ENCODE measurements around the gene RIT2.

RIT2 gene

DNA sequence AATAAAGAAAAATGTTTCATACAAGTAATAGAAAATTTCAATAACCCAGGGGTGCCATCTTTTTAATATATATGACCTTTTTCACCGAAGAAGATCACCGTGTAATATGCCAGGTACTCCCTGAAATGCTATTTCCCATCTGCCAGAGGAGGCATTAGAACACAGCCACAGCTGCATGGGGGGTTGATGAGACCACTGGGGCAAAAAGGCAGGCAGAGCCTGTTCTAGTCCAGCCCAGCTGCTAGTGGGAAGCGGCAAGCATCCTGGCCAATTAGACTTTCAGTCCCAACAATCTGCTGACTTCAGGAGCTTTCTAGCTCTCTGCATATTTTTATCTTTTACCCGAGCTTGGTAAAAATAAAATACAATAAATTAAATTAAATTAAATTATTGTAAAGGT is 362.6 kb downstream of the RIT2 start:
- Mint-ChIP-seq H3K9me3 (peaks cover 7% of the 10 kb centered on the region), H3K27me3 (ENCODE audit: low read depth) (no peaks in the 10 kb centered on the region), H3K27ac (no peak overlapping the region), H3K36me3 (ENCODE audit: low read depth) (no peaks in the 10 kb centered on the region), H3K4me3 (no peak overlapping the region), H3K4me1 (no peaks in the 10 kb centered on the region)
- TF ChIP-seq, protein P1, sequence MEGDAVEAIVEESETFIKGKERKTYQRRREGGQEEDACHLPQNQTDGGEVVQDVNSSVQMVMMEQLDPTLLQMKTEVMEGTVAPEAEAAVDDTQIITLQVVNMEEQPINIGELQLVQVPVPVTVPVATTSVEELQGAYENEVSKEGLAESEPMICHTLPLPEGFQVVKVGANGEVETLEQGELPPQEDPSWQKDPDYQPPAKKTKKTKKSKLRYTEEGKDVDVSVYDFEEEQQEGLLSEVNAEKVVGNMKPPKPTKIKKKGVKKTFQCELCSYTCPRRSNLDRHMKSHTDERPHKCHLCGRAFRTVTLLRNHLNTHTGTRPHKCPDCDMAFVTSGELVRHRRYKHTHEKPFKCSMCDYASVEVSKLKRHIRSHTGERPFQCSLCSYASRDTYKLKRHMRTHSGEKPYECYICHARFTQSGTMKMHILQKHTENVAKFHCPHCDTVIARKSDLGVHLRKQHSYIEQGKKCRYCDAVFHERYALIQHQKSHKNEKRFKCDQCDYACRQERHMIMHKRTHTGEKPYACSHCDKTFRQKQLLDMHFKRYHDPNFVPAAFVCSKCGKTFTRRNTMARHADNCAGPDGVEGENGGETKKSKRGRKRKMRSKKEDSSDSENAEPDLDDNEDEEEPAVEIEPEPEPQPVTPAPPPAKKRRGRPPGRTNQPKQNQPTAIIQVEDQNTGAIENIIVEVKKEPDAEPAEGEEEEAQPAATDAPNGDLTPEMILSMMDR (IDR thresholded peaks at IDR 0.05; ENCODE audit: unreplicated experiment in 3 of 3), result no peak

DNA sequence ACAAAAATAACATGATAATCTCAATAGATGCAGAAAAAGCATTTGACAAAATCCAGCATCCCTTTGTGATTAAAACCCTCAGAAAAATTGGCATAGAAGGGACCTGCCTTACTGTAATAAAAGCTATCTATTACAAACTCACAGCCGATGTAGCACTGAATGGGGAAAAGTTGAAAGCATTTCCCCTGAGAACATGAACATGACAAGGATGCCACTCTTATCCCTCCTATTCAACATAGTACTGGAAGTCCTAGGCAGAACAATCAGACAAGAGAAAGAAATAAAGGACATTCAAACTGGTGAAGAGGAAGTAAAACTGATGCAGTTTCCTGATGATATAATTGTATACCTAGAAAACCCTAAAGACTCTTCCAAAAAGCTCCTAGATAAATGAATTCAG is 368.7 kb downstream of the RIT2 start:
- no peak overlapping the region for H3K4me3 Mint-ChIP-seq
- TF ChIP-seq, protein P1 (IDR thresholded peaks at IDR 0.05; ENCODE audit: unreplicated experiment in 3 of 3), result no peak
- H3K36me3 Mint-ChIP-seq (ENCODE audit: low read depth), result no peaks in the 10 kb centered on the region
- H3K9me3 Mint-ChIP-seq, result peaks cover 8% of the 10 kb centered on the region
- H3K4me1 Mint-ChIP-seq, result no peaks in the 10 kb centered on the region
- H3K27ac Mint-ChIP-seq, result no peak overlapping the region
- H3K27me3 Mint-ChIP-seq (ENCODE audit: low read depth), result no peaks in the 10 kb centered on the region

DNA sequence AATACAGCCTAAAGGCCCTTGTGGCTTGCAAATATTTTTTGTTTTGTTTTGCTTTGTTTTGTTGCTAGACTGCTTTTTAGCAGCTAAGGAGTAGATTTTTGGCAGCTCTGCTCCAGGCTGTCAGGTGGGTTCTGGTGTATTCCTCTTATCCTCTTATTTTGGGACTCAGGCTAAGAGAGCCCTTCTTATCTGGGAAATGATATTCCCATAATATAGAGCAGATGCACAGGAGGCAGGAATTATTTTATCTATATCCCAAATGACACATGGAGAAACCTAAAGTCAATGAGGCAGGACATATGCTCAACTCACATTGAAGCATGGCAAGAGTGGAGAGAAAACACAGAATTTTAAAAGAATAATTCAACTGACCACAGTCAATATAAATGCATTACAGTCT is 369.6 kb downstream of the RIT2 start:
- TF ChIP-seq, protein P1 (IDR thresholded peaks at IDR 0.05; ENCODE audit: unreplicated experiment in 3 of 3), result no peak
- no peak overlapping the region for H3K27ac Mint-ChIP-seq
- no peak overlapping the region for H3K4me3 Mint-ChIP-seq
- no peaks in the 10 kb centered on the region for H3K36me3 Mint-ChIP-seq (ENCODE audit: low read depth)
- no peaks in the 10 kb centered on the region for H3K27me3 Mint-ChIP-seq (ENCODE audit: low read depth)
- H3K4me1 Mint-ChIP-seq, result no peaks in the 10 kb centered on the region
- H3K9me3 Mint-ChIP-seq, result peaks cover 8% of the 10 kb centered on the region

DNA sequence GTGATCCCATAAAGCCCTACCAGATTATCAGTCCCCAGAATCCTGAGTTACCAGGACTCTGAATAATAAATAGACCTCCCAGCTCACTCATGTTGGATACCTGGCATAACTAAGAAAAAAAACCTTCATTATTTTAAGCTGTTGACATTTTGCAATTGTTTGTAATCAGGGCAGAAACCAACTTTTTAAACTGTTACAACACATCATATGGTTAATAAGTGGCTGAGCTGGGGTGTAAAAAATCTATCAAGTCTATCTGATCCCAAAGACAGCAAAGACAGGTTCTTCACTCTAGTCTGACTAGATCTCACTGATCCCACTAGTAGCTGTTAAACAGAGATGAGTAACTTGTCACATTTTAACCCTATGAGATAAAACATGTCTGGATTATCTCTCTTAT is 370.3 kb downstream of the RIT2 start:
- peaks cover 8% of the 10 kb centered on the region for H3K9me3 Mint-ChIP-seq
- H3K4me1 Mint-ChIP-seq, result no peaks in the 10 kb centered on the region
- no peaks in the 10 kb centered on the region for H3K36me3 Mint-ChIP-seq (ENCODE audit: low read depth)
- no peak overlapping the region for H3K4me3 Mint-ChIP-seq
- H3K27ac Mint-ChIP-seq, result no peak overlapping the region
- TF ChIP-seq, protein P1 (IDR thresholded peaks at IDR 0.05; ENCODE audit: unreplicated experiment in 3 of 3), result no peak
- no peaks in the 10 kb centered on the region for H3K27me3 Mint-ChIP-seq (ENCODE audit: low read depth)

DNA sequence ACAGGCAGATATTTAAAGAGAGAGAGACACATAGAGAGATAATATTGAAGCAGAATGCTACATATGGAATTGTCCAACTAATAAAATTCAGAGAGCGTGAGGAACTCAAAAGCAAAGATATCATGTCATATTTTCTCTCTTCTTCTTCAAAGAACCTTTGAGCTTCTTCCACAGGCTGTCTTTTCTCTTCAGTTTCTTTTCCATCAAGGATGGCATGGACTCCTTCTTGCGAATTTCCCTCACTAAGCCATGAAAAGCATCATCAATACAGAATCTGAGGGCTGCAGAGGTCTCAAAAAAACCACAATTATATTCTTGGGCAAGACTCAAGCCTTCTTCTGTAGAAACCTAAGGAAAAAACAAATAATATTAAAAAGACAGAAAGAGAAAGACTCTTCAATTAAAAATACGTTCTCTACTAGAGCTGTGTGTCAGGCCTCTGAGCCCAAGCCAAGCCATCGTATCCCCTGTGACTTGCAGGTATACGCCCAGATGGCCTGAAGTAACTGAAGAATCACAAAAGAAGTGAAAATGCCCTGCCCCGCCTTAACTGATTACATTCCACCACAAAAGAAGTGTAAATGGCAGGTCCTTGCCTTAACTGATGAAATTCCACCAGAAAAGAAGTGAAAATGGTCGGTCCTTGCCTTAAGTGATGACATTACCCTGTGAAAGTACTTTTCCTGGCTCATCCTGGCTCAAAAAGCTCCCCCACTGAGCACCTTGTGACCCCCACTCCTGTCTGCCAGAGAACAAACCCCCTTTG is 371.9 kb downstream of the RIT2 start:
- H3K36me3 Mint-ChIP-seq (ENCODE audit: low read depth), result no peaks in the 10 kb centered on the region
- H3K27me3 Mint-ChIP-seq (ENCODE audit: low read depth), result no peaks in the 10 kb centered on the region
- peaks cover 8% of the 10 kb centered on the region for H3K9me3 Mint-ChIP-seq
- H3K4me1 Mint-ChIP-seq, result no peaks in the 10 kb centered on the region
- TF ChIP-seq, protein P1 (IDR thresholded peaks at IDR 0.05; ENCODE audit: unreplicated experiment in 3 of 3), result no peak
- H3K27ac Mint-ChIP-seq, result no peak overlapping the region
- no peak overlapping the region for H3K4me3 Mint-ChIP-seq

DNA sequence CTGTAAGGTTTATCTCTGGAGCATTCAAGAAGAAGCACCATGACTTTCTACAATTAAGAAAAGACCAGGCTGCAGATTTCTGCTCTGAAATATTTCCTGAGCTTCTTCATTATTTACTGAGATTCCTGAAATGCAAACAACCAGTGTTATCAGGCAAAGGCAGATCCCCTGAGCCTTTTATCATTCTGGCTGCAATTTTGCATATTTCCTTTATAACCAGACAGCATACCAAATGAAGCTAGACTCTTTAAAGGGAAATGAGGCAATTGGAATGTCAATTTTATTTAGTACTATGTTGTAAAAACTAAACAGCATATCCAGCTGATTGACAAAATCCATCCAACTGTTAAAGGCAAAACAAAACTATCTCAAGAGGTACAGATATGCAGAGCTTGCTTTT is 372.5 kb downstream of the RIT2 start:
- H3K36me3 Mint-ChIP-seq (ENCODE audit: low read depth), result no peaks in the 10 kb centered on the region
- TF ChIP-seq, protein P1 (IDR thresholded peaks at IDR 0.05; ENCODE audit: unreplicated experiment in 3 of 3), result no peak
- no peak overlapping the region for H3K27ac Mint-ChIP-seq

More for the DNA sequence above, 372.5 kb downstream of the RIT2 start:
- no peaks in the 10 kb centered on the region for H3K27me3 Mint-ChIP-seq (ENCODE audit: low read depth)
- H3K4me1 Mint-ChIP-seq, result no peaks in the 10 kb centered on the region
- no peak overlapping the region for H3K4me3 Mint-ChIP-seq
- H3K9me3 Mint-ChIP-seq, result peaks cover 2% of the 10 kb centered on the region
